PFSK-1 (cell line): ENCODE results near the gene COX19.

Experiments
- FOXP2 ChIP-seq: optimal IDR thresholded peaks from 2 replicates; pipeline ENCODE3; 2011; ENCODE audit warnings: borderline replicate concordance, control low read depth, inconsistent platforms; ENCODE audit not compliant: insufficient read depth; ENCODE audit errors: extremely low read length, extremely low read depth
- POLR2AphosphoS5 ChIP-seq: IDR thresholded peaks from 2 replicates; pipeline ENCODE4 v1.6.1; 2012; ENCODE audit warnings: low read depth, mild to moderate bottlenecking, control low read depth, low read length, moderate library complexity
- REST ChIP-seq, 2 experiments: IDR thresholded peaks; 2 replicates each; pipeline versions ENCODE4 v1.6.1 to v1.8.0; 2011 to 2012; ENCODE audit warnings: low read depth in 2 of 2, low read length in 2 of 2, control low read depth in 1 of 2, inconsistent platforms in 1 of 2, mild to moderate bottlenecking in 1 of 2, moderate library complexity in 1 of 2; ENCODE audit not compliant: insufficient read depth in 1 of 2
- SIN3A ChIP-seq: IDR thresholded peaks from 2 replicates; pipeline ENCODE4 v1.6.1; 2012; ENCODE audit warnings: mild to moderate bottlenecking, low read length, moderate library complexity, borderline replicate concordance; ENCODE audit not compliant: insufficient read depth
- TAF1 ChIP-seq: IDR thresholded peaks from 2 replicates; pipeline ENCODE4 v1.6.1; 2012; ENCODE audit warnings: low read length, control low read depth, borderline replicate concordance; ENCODE audit not compliant: insufficient read depth

COX19 gene

DNA sequence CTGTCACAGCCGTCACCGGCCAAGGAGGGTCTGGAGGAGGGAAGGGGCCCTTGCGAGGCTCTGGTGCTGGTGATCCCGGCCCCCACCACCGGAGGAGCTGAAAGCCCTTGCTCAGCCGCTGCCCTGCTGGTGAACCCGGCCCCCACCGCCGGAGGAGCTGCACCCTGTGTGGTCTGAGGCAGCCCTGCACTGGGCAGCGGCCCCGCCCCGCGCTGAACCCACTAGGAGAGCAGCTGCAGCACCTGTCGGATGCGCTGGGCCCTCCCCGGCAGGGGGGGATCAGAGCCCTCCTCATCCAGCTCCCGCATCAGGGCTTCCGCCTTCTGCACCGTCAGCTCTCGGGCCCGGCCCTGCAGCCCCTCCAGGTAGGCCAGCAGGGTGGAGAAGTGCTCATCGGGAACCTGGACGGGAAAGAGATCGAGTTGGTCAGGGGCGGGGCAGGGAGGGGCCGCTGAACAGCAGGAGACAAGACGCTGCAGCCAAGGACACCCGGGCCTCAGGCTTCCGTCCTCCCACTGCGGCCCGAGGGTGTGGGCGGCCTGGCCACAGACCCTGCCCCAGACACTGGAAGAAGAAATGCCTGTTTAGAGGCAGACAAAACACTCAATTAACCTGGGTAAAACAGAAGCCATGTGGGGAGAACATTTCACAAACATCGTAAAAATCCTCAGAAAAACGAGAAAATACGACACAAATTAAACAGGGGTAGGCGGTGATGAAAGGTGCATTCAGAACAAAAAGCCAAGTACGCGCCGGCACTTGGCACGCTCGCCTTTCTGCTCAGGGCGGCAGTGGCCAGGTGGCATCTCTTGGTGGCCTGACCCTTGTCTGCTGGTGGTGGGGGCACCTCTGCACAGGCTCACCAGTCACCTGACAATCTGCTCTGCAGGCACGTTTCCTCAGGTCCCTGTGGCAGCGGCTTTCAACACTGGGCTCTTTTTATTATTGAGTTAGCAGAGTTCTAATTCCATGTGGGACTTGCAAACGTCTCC is 22.4 kb upstream of the COX19 start:
- TF ChIP-seq FOXP2, result no peak
- TF ChIP-seq TAF1, result no peak
- no peak for TF ChIP-seq SIN3A
- TF ChIP-seq REST (IDR thresholded peaks at IDR 0.05; ENCODE audit: insufficient read depth in 1 of 2, low read depth in 2 of 2, low read length in 2 of 2), result no peak
- no peak for TF ChIP-seq POLR2AphosphoS5

DNA sequence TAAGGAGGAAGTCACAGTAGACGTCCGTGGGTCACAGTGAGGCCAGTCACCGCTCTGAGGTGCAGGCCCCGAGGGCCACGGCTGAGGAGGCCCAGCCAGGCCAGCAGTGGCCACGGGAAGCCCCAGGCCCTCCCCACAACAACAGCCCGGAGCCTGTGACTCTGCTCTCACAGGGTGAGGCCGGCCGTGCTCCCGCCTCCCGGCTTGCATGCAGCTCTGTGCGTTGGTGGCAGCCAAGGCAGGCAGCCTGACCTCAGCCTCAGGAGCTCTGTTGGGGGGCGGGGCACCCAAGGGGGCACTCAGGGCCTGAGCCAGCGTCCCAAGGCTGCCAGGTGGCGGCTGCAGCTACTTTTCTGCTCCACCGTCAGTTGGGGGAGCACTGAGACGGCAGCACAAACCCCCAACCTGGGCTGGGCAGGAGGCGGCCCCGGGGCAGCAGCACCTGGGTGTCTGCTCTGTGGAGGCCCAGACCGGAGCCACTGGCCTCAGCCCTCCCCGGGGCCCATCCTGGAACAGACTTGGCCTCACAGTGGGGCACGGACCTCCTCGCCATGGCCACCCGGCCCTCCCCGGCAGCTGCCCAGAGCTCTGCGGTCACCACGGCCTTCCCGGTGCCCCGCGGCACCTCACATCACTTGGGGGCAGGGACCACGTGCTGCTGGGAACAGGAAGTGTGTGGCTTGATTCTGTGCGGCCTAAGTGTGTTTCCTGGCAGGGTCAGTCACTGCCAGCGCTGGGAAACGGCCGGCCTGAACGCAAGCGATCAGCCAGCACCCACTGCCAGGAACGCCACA is 20.9 kb upstream of the COX19 start:
- TF ChIP-seq TAF1 (no peak), SIN3A (no peak)

- TF ChIP-seq TAF1, result no peak
- TF ChIP-seq FOXP2, result no peak
- TF ChIP-seq REST (IDR thresholded peaks at IDR 0.05; ENCODE audit: insufficient read depth in 1 of 2, low read depth in 2 of 2, low read length in 2 of 2), result no peak
- TF ChIP-seq POLR2AphosphoS5, result no peak
- TF ChIP-seq SIN3A, result no peak
Measured at GRCh38 chr7:995571-995970, 20.2 kb upstream of the COX19 start.

DNA sequence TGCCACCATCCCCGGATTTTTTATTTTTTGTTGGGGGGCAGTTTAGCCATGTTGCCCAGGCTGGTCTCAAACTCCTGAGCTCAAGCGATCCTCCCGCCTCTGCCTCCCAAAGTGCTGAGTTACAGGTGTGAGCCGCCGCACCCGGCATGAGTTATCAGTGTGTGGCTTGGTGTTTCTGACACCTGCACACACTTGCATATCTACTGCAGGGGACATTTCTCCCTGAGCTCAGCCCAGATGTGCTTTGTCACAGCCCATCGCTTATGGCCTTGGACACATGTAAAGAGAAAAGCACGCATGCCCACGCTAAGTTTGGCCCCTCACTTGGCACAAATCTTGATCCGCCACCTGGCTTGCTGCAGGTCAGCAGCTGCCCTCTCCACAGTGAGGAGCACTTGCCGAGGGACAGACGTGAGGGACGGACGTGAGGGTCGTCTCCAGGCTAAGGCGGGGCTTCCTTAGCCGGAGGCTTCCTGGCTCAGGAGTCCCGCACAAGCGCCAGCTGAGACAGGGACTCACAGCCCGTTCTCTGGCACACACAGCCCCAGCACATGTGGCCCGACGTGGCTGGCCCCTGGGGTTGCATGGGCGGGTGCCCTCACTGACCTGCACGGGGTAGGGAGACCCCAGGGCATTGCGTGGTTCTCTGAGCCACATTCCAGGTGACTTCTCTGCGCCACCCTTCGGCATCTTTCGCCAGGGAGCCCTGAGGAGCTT is 19.4 kb upstream of the COX19 start:
- TF ChIP-seq SIN3A, result no peak
- no peak for TF ChIP-seq TAF1
- TF ChIP-seq FOXP2, result no peak
- TF ChIP-seq REST (IDR thresholded peaks at IDR 0.05; ENCODE audit: insufficient read depth in 1 of 2, low read depth in 2 of 2, low read length in 2 of 2), result no peak
- TF ChIP-seq POLR2AphosphoS5, result no peak
